HG02938 (cell line): ENCODE results near the gene SHROOM3.

ENCODE experiments used
- ATAC-seq: cut with Tn5 transposase; IDR thresholded peaks from one replicate; pipeline ENCODE4 v1.9.1; 2021; ENCODE audit warnings: mild to moderate bottlenecking, moderate library complexity; ENCODE audit not compliant: unreplicated experiment

Gene SHROOM3

GRCh38 chr4:76535603-76536372, 100.8 kb downstream of the SHROOM3 start:
- no peak for ATAC-seq

- ATAC-seq = no peak
Observed at GRCh38 chr4:76536373-76536689, 101.3 kb downstream of the SHROOM3 start.

- no peak for ATAC-seq
Observed at GRCh38 chr4:76538296-76538695, 103.3 kb downstream of the SHROOM3 start.

DNA sequence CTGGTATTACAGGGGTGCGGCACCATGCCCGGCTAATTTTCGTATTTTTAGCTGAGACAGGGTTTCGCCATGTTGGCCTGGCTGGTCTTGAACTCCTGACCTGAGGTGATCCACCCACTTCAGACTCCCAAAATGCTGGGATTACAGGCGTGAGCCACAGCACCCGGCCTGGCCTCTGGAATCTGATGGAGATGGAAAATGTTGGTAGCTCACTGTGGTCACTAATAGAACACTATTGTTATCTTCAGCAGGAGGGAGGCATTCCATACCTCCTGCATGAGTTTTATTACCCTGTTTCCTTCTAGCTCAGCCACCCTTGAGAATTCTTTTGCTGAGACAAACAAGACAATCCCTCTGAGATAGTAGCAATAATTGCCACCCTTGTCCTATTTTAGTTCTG, 105.0 kb downstream of the SHROOM3 start:
- ATAC-seq = no peak

- ATAC-seq = no peak
Observed at GRCh38 chr4:76540486-76540885, 105.5 kb downstream of the SHROOM3 start.

DNA sequence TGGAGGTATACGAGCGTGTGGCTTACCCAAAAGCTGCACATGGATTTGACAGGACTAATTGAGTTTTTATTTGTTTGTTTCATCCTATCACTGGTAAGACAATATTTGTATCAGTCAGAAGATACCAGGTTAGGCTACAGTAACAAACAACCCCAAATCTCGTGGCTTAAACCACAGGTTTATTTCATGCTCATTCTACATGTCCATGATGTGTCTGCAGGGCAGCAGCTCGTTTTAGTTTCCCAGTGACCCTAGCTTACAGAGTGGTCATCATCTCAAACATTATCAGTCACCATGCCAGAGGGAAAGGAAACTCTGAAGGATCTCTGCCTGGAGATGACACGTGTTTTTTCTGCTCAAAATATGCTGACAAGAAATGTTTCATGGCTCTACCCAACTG, 108.3 kb downstream of the SHROOM3 start:
- no peak for ATAC-seq

DNA sequence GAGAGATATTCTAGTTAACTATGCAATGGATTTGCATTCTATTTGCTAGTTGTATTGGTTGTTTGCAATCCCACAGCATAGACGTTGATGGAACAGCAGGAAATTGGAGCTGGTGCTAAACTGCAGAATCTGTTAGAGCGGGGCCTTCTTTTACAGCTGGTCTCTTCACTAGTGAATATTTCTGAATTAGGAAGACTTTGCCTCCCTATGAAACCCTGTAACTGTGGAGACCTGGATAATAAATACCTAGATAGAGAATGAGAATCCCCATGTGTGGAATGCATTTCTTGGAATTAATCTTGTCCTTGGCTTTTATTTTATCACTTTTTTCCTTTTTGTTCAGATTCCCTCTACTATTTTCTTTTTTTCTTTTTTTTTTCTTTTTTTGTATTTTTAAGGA, 109.7 kb downstream of the SHROOM3 start:
- ATAC-seq = no peak

DNA sequence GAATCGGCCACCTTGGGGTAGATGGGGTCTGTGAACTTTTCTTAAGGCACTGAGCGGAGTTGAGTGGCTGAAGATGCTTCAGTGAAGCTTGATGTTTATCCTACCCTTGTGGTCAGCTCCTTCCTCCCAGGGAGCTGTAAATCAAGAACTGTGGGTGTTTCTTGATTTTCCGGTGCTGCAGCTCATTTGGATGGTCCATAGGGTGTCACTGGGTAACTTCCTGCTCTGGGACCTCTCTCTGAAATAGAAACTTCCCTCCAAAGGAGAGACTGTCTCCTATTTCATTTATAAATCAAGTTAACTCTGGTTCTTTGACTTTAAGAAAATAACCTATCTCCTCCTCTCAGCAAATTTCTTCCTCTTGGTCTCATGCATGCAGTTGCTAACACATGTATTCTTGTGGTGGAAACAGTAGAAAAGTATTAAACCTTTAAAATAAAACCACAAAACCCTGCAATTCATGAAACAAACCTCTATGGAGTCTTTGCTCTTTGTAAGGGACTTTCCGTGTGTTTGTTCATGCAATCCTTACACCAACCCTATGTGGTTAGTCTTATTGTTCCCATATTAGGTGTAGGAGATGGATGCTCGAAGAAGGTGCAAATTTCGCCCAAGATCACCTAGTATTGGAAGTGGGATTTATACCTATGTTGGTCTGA, 110.3 kb downstream of the SHROOM3 start:
- no peak for ATAC-seq

GRCh38 chr4:76546327-76546726, 111.3 kb downstream of the SHROOM3 start:
- ATAC-seq = no peak

DNA sequence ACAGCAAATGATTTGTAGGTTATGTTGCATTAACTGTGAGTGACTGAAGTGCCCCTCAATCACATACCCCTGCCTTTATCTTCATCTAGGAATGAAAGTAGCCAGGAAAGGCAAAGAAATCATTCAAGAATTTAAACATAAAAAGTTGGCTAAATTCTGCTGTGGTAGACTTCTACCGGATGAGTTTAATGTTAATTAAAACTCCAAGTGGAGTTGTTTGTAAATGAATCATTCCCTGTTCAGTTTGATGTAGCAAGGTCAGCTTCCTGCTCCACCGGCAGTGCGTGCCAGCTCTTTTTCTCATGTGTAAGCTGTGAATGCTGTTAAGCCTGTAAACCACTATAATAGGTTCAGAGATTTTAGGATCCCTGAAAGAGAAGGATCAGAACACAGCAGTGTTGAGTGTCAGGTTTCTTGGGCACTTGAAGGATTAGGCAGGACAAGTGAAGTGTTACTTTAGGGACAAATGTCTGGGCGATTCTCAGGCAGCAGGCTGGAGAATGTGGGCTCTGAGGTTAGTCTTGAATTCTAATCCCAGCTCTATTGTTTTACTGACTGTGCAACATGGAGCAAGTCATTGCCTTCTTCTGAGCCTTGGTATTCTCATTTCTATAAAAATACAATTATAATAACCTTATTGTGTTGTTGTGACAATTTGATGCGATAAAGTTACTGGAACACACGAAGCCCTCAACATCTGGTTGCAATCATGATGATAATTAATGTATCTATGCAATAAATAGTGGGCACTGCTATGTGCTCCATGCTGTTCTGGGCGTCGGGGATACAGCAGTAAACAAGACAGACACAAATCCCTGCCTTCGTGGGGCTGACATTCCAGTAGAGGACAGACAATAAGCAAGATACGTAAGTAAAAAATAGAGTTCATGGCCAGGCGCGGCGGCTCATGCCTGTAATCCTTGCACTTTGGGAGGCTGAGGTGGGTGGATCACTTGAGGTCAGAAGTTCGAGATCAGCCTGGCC, 112.0 kb downstream of the SHROOM3 start:
- ATAC-seq = no peak

GRCh38 chr4:76548704-76549103, 113.7 kb downstream of the SHROOM3 start:
- no peak for ATAC-seq

DNA sequence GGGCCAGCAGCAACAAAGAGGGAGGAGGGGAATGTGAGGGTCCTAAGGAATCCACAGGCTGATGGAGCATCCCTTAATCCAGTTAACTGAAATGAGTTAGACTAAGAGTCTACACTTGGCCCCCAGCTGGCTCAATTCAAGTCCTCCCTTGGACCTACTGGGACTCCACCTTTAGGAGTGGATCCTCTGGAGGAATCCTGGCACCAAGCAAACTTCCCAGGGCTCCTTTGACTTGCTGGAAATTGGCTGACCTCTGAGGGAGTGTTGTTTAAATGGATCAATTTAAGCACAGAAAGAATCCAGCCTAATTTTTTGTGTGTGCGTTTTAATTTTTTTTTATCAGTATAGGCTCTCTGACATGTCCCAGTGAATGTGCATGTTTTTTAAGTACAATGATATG, 114.7 kb downstream of the SHROOM3 start:
- ATAC-seq = no peak

- ATAC-seq = no peak
Observed at GRCh38 chr4:76550966-76551780, 116.1 kb downstream of the SHROOM3 start.

GRCh38 chr4:76554630-76555029, 119.6 kb downstream of the SHROOM3 start:
- no peak for ATAC-seq

DNA sequence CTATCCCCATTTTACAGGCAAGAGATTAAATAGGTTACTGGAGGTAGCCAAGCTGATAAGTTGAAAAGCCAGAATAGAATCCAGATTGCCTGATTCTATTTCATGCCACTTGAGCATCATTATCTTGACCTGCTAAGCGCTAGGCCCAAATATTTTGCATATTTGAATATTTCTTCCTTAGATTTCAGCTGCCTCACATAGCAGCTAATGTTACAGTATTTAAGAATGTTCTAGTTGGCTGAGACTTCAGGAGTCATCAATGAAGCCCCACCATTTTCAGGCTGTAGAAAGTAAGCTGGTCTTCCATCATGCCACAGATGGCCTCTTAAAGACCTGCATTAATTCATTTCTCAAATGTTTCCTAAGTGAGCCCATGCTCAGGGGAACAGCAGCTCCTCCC, 121.4 kb downstream of the SHROOM3 start:
- no peak for ATAC-seq

- ATAC-seq = no peak
Observed at GRCh38 chr4:76558396-76559235, 123.6 kb downstream of the SHROOM3 start.

- no peak for ATAC-seq
Observed at GRCh38 chr4:76559236-76560071, 124.4 kb downstream of the SHROOM3 start.

DNA sequence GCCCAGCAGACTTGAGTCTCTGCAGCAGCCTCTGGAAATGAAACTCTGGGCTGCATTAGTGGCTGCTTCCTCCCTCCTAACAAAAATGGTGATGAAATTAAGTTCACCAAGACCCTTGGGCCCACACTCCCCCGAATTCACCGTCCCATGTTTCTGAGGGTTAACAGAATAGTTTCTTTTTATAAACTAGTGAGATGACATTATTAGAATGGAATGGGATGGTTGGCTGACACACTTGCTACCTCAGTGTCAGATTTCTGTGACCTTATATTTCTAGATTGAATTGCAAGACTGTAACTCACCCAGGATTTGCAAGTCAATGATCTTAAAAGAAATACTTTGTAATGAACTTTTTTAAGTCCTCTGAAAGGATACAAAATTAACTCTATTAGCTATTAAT, 127.1 kb downstream of the SHROOM3 start:
- ATAC-seq = no peak
